ENCODE measurements around the gene PUS3.
A peak's percentile ranks its signal among the peaks of the same experiment; 100 is the strongest.

The PUS3 gene

GRCh38 chr11:125946712-125947418 lies 43.9 kb upstream of the PUS3 start:
- Histone ChIP-seq H3K36me3 (ENCODE audit: control insufficient read depth in 5 of 5, insufficient read depth in 5 of 5, low read length in 5 of 5) (no peaks in the 10 kb centered on the region), H3K4me1 (ENCODE audit: control insufficient read depth in 5 of 5, insufficient read depth in 5 of 5, low read length in 5 of 5) (peaks cover 7 to 19% (median 18%) of the 10 kb centered on the region in 5 donors), H3K4me3 (ENCODE audit: low read depth in 1 of 5, low read length in 5 of 5) (no peak overlapping the region), H3K27me3 (ENCODE audit: control insufficient read depth in 5 of 5, insufficient read depth in 4 of 5, low read length in 5 of 5) (peaks cover 0 to 11% (median 3%) of the 10 kb centered on the region in 5 donors), H3K27ac (ENCODE audit: low read depth, low read length) (no peak overlapping the region), H3K9me3 (ENCODE audit: control insufficient read depth in 5 of 5, low read length in 5 of 5) (no peaks in the 10 kb centered on the region), H3K9ac (ENCODE audit: low read length in 5 of 5) (no peak overlapping the region)

DNA sequence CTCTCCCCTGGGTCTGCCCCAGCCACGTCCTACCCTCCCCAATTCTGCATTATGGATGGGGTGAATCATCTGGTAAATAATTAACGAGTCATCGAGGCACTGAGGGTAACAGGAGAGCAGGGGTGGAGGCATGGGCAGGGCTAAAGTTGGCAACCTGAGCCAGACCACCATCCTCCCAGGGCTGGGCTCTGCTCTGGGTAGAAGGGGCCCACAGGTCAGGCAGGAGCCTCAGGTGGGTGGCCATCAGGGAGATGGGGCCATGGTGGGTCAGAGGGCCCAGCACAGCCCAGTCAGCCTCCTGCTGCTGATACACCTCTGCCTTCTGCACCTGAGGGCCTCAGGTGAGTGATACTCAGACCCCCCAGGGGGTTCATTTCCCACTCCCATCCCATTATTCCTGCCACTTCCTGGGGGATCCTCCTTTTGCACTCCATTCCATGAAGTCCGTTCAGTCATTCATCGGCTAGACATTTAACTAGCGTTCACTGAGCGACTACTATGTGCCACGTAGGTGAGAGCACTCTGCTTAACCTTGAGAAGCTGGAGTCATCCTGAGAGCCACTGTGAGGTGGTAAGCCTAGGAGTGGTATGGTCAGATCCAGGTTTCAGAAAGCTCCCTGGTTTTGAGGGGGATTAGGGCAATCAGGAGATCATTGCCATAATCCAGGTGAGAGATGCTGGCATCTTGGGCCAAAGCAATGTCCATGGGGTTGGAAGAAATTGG lies 43.0 kb upstream of the PUS3 start, which contains the start of gene VSIG10L2:
TSS of gene VSIG10L2 (plus strand) at position 248 of the 724 bp plus-strand sequence. CDS start at position 260, 12 bp downstream.
- H3K4me3 ChIP-seq (ENCODE audit: low read depth in 1 of 5, low read length in 5 of 5), result no peak within 1 kb of the TSS
- peaks cover 0 to 4% (median 0%) of the 10 kb centered on the region in 5 donors for H3K27me3 ChIP-seq (ENCODE audit: control insufficient read depth in 5 of 5, insufficient read depth in 4 of 5, low read length in 5 of 5)
- H3K27ac ChIP-seq (ENCODE audit: low read depth, low read length), result no peak within 1 kb of the TSS
- no peaks in the 10 kb centered on the region for H3K36me3 ChIP-seq (ENCODE audit: control insufficient read depth in 5 of 5, insufficient read depth in 5 of 5, low read length in 5 of 5)
- H3K9me3 ChIP-seq (ENCODE audit: control insufficient read depth in 5 of 5, low read length in 5 of 5), result no peaks in the 10 kb centered on the region
- peaks cover under 1 to 18% (median 10%) of the 10 kb centered on the region in 5 donors for H3K4me1 ChIP-seq (ENCODE audit: control insufficient read depth in 5 of 5, insufficient read depth in 5 of 5, low read length in 5 of 5)
- H3K9ac ChIP-seq (ENCODE audit: low read length in 5 of 5), result no peak within 1 kb of the TSS

GRCh38 chr11:125945011-125945796 lies 42.2 kb upstream of the PUS3 start:
- H3K9me3 ChIP-seq (ENCODE audit: control insufficient read depth in 5 of 5, low read length in 5 of 5), result no peaks in the 10 kb centered on the region
- H3K9ac ChIP-seq (ENCODE audit: low read length in 5 of 5), result no peak overlapping the region
- H3K4me3 ChIP-seq (ENCODE audit: low read depth in 1 of 5, low read length in 5 of 5), result no peak overlapping the region
- H3K36me3 ChIP-seq (ENCODE audit: control insufficient read depth in 5 of 5, insufficient read depth in 5 of 5, low read length in 5 of 5), result no peaks in the 10 kb centered on the region
- H3K27ac ChIP-seq (ENCODE audit: low read depth, low read length), result no peak overlapping the region
- peaks cover 0 to 13% (median 5%) of the 10 kb centered on the region in 5 donors for H3K4me1 ChIP-seq (ENCODE audit: control insufficient read depth in 5 of 5, insufficient read depth in 5 of 5, low read length in 5 of 5)
- H3K27me3 ChIP-seq (ENCODE audit: control insufficient read depth in 5 of 5, insufficient read depth in 4 of 5, low read length in 5 of 5), result no peaks in the 10 kb centered on the region

GRCh38 chr11:125944350-125945010 lies 41.5 kb upstream of the PUS3 start:
- Histone ChIP-seq H3K27me3 (ENCODE audit: control insufficient read depth in 5 of 5, insufficient read depth in 4 of 5, low read length in 5 of 5) (no peaks in the 10 kb centered on the region), H3K4me1 (ENCODE audit: control insufficient read depth in 5 of 5, insufficient read depth in 5 of 5, low read length in 5 of 5) (peaks cover 0 to 13% (median 5%) of the 10 kb centered on the region in 5 donors), H3K27ac (ENCODE audit: low read depth, low read length) (no peak overlapping the region)

DNA sequence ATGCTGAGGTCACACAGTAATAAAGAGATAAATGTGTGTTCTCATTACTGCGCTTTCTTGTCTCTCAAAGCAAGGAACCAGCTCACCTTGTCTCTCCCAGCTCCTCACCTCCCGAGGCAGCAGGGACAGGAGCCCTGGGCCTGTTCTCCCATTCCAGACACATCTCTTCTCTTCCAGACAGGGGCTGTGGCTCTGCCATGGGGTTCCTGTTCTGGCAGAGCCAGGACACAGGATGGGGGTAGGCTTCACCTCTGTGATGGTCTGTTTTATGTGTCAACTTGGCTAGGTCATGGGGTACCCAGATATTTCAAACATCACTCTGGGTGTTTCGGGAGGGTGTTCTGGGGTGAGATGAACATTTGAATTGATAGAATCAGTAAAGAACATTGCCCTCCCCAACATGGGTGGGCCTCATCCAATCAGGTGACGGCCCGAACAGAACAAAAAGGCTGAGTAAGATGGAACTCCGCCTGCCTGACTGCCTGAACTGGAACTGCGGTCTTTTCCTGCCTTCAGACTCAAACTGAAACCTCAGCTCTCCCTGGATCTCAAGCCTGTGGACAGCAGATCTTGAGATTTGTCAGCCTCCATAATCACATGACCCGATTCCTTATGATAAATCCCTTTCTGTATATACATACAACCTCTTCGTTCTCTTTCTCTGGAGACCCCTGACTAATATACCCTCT lies 40.8 kb upstream of the PUS3 start:
- Histone ChIP-seq H3K36me3 (ENCODE audit: control insufficient read depth in 5 of 5, insufficient read depth in 5 of 5, low read length in 5 of 5) (no peaks in the 10 kb centered on the region), H3K4me1 (ENCODE audit: control insufficient read depth in 5 of 5, insufficient read depth in 5 of 5, low read length in 5 of 5) (peaks cover 0 to 13% (median 5%) of the 10 kb centered on the region in 5 donors), H3K27me3 (ENCODE audit: control insufficient read depth in 5 of 5, insufficient read depth in 4 of 5, low read length in 5 of 5) (no peaks in the 10 kb centered on the region), H3K27ac (ENCODE audit: low read depth, low read length) (no peak overlapping the region), H3K9me3 (ENCODE audit: control insufficient read depth in 5 of 5, low read length in 5 of 5) (no peaks in the 10 kb centered on the region), H3K4me3 (ENCODE audit: low read depth in 1 of 5, low read length in 5 of 5) (no peak overlapping the region), H3K9ac (ENCODE audit: low read length in 5 of 5) (no peak overlapping the region)

More at GRCh38 chr11:125944350-125945010, 41.5 kb upstream of the PUS3 start:
- Histone ChIP-seq H3K9ac (ENCODE audit: low read length in 5 of 5) (no peak overlapping the region), H3K4me3 (ENCODE audit: low read depth in 1 of 5, low read length in 5 of 5) (no peak overlapping the region), H3K36me3 (ENCODE audit: control insufficient read depth in 5 of 5, insufficient read depth in 5 of 5, low read length in 5 of 5) (no peaks in the 10 kb centered on the region), H3K9me3 (ENCODE audit: control insufficient read depth in 5 of 5, low read length in 5 of 5) (no peaks in the 10 kb centered on the region)

DNA sequence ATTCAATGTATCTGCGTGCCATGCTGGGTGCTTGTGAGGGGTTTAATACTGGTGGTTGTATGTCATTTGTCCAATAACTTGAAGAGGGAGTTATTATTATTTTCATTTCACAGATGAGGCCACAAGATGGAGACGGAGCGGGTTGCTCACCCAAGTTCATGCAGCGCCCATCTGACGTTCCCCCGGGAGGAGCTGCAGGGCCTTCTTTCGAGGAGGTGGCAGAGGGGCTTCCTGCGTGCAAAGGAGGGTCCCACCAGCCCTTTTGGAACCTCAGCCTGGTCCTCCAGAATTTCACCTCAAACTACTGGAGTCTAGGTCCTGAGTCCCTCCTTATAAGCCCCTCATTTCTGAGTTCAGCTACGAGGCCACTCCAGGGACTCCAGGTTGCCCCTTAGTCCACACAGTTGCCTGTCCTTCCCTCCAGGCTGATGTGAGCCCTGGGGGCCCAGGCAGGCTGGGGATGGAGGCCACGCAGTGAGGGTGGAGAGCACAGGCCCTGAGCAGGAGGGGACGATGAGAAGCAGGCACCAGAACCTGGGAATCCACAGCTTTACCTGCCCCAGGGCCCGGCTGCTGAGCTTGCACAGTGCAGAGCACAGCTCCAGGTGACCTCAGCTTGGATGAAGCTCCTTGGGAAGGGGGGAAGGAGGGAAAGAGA lies 39.9 kb upstream of the PUS3 start:
- H3K4me3 ChIP-seq (ENCODE audit: low read depth in 1 of 5, low read length in 5 of 5), result no peak overlapping the region
- peaks cover 0 to 13% (median 5%) of the 10 kb centered on the region in 5 donors for H3K4me1 ChIP-seq (ENCODE audit: control insufficient read depth in 5 of 5, insufficient read depth in 5 of 5, low read length in 5 of 5)
- H3K27ac ChIP-seq (ENCODE audit: low read depth, low read length), result no peak overlapping the region
- H3K36me3 ChIP-seq (ENCODE audit: control insufficient read depth in 5 of 5, insufficient read depth in 5 of 5, low read length in 5 of 5), result no peaks in the 10 kb centered on the region
- no peaks in the 10 kb centered on the region for H3K9me3 ChIP-seq (ENCODE audit: control insufficient read depth in 5 of 5, low read length in 5 of 5)
- H3K27me3 ChIP-seq (ENCODE audit: control insufficient read depth in 5 of 5, insufficient read depth in 4 of 5, low read length in 5 of 5), result no peaks in the 10 kb centered on the region
- no peak overlapping the region for H3K9ac ChIP-seq (ENCODE audit: low read length in 5 of 5)

DNA sequence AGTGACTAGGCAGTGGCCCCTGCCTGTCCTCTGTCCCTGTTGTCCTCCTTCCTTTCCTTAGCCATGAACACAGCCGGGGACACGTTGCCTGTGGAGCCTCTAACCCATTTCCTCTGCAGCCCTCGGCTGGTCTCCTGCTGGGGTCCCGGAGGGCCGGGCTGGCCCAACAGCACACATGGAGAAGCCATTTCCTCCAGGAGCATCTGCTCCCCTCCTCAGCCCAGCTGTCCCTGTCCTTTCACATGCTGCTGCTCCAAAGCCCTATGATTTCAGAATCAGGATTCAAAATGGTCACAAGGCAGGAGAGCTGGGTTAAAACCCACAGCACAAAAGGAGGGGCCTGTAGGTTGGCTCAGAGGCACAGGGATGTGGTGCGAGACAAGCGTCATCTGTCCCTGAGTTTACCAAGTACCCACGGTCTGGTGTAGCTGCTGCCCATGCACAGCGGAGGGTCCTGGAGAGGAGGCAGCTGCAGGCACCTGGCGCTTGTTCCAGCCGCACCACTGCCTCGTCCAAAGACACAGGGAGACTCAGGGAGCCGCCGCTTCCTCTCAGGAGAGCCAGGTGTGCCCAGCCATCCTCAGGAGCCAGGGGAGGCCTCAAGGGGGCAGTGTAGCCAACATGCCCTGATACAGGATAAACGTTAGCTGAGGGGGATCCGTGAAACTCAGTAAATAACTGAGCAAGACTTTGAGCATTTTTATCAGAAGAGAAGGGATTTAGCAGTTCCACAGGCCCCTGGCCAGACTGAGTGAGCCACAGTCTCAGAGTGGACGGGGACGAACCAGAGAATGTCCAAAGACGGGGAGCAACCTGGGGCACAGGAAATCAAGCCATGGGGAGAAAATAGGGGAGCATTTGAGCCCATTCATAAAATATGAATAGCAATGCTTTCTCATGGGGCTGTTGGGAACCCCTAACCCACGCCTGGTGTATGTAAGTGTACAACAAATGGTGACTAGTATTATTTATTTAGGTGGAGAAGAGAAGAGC lies 38.9 kb upstream of the PUS3 start:
- H3K4me1 ChIP-seq (ENCODE audit: control insufficient read depth in 5 of 5, insufficient read depth in 5 of 5, low read length in 5 of 5), result peaks cover 0 to 13% (median 5%) of the 10 kb centered on the region in 5 donors
- no peaks in the 10 kb centered on the region for H3K27me3 ChIP-seq (ENCODE audit: control insufficient read depth in 5 of 5, insufficient read depth in 4 of 5, low read length in 5 of 5)
- no peaks in the 10 kb centered on the region for H3K36me3 ChIP-seq (ENCODE audit: control insufficient read depth in 5 of 5, insufficient read depth in 5 of 5, low read length in 5 of 5)
- H3K9ac ChIP-seq (ENCODE audit: low read length in 5 of 5), result peak overlapping the region in 1 of 5 donors; percentile 5
- H3K4me3 ChIP-seq (ENCODE audit: low read depth in 1 of 5, low read length in 5 of 5), result no peak overlapping the region
- H3K9me3 ChIP-seq (ENCODE audit: control insufficient read depth in 5 of 5, low read length in 5 of 5), result no peaks in the 10 kb centered on the region
- no peak overlapping the region for H3K27ac ChIP-seq (ENCODE audit: low read depth, low read length)

DNA sequence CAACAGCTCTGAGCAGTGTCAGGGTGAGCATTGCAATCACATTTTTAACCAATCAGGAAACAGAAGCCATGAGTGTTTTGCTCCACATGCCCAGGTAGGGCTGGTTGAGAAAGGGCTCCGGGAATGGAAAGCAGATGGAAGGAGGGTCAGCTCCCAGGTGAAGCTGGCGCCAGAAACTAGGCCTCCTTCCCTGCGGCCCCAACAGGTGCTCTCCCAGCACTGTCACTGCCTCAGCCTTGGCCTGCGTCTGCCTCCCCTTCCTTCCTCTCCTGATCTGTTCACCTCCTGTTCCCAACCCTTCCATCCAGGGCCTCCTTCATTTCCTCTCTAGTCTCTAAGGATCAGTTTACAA lies 38.2 kb upstream of the PUS3 start:
- no peaks in the 10 kb centered on the region for H3K27me3 ChIP-seq (ENCODE audit: control insufficient read depth in 5 of 5, insufficient read depth in 4 of 5, low read length in 5 of 5)
- no peak overlapping the region for H3K27ac ChIP-seq (ENCODE audit: low read depth, low read length)
- H3K4me1 ChIP-seq (ENCODE audit: control insufficient read depth in 5 of 5, insufficient read depth in 5 of 5, low read length in 5 of 5), result peaks cover 0 to 13% (median 5%) of the 10 kb centered on the region in 5 donors
- no peaks in the 10 kb centered on the region for H3K36me3 ChIP-seq (ENCODE audit: control insufficient read depth in 5 of 5, insufficient read depth in 5 of 5, low read length in 5 of 5)
- H3K9ac ChIP-seq (ENCODE audit: low read length in 5 of 5), result no peak overlapping the region
- H3K9me3 ChIP-seq (ENCODE audit: control insufficient read depth in 5 of 5, low read length in 5 of 5), result no peaks in the 10 kb centered on the region
- H3K4me3 ChIP-seq (ENCODE audit: low read depth in 1 of 5, low read length in 5 of 5), result no peak overlapping the region

All from subcutaneous abdominal adipose tissue (tissue), 5 donors.